Cardiac muscle cell (in vitro differentiated cells and primary cell): Measurements from ENCODE around the gene MANSC4. TPM values are rescaled to one million over a fixed set of nuclear protein-coding genes. Genes with fewer than 3 reads are reported as not detected.

Source experiments
- DNase-seq, 2 donors: peaks; one replicate each; pipeline versions ENCODE4 v3.0.0 to v3.0.0-alpha.2; 2010 to 2017; ENCODE audit warnings: low read depth in 1 of 2, low spot score in 1 of 2
- H3K27ac ChIP-seq: fragments of 200-600 bp; sonication (generic); 2 replicates; pipeline ENCODE4 v1.5.1; 2016
- H3K27me3 ChIP-seq: fragments of 200-600 bp; sonication (generic); 2 replicates; pipeline ENCODE4 v1.6.0; 2016; ENCODE audit warnings: control low read depth
- H3K36me3 ChIP-seq: fragments of 200-600 bp; sonication (generic); 2 replicates; pipeline ENCODE4 v1.5.1; 2016; ENCODE audit warnings: control low read depth
- H3K4me1 ChIP-seq: fragments of 200-600 bp; sonication (generic); 2 replicates; pipeline ENCODE4 v1.8.1; 2017; ENCODE audit warnings: low read depth, mild to moderate bottlenecking, mixed run types
- H3K4me3 ChIP-seq: fragments of 200-600 bp; sonication (generic); 2 replicates; pipeline ENCODE4 v1.5.1; 2016; ENCODE audit warnings: mild to moderate bottlenecking
- H3K9me3 ChIP-seq: fragments of 200-600 bp; sonication (generic); 2 replicates; pipeline ENCODE4 v1.5.1; 2017; ENCODE audit warnings: low read depth, mild to moderate bottlenecking, control low read depth
- polyA plus RNA-seq: library from polyadenylated mRNA; unstranded; fragments of >200 nt; fragmentation: Nextera tagmentation; extraction: Ambion mirVana; gene quantifications from 2 replicates; pipeline ENCODE4 v1.2.1, GENCODE V29; 2016
- total RNA-seq: library from RNA; depleted of rRNA; stranded (reverse); fragments of >200 nt; gene quantifications from 2 replicates; pipeline ENCODE4 v1.2.3, GENCODE V29; 2016
- TF ChIP-seq, protein P1 (sequence below): IDR thresholded peaks from 2 replicates; pipeline ENCODE4 v1.5.1; 2012; ENCODE audit warnings: low read depth, mild to moderate bottlenecking, low read length

Gene MANSC4
- total and polyA plus RNA-seq, 2 experiments from 2014 or later = not detected

DNA sequence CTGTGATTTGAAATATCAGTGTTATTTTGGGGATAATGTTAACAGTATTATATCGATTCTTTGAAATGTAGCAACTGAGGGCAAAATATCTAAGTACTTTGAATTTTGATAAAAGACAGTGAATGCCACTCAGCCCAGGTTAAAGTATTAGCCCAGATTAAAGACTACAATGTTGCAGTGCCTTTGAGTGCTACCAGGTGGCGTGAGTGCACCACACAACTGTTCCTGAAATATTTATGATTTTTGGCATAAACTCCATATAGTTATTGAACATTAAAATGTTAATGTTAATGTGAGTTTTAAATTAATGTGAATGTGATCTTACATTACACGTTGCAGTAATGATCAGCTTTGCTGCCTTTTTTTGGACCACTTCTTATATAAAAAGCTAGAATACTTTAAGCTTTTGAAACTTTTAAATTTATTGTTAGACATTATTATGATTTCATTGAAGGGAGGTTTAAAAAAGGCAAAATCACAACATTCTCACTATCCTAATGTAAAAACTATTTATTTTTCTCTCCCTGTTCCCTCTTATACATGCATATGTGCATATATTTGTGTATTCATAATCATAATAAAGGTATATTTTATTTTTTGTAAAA, 46.9 kb downstream of the MANSC4 start:
- Histone ChIP-seq H3K27ac (no peak overlapping the region), H3K9me3 (no peaks in the 10 kb centered on the region), H3K4me1 (no peaks in the 10 kb centered on the region), H3K36me3 (peaks cover 43% of the 10 kb centered on the region), H3K27me3 (no peaks in the 10 kb centered on the region), H3K4me3 (no peak overlapping the region)
- TF ChIP-seq, protein P1, sequence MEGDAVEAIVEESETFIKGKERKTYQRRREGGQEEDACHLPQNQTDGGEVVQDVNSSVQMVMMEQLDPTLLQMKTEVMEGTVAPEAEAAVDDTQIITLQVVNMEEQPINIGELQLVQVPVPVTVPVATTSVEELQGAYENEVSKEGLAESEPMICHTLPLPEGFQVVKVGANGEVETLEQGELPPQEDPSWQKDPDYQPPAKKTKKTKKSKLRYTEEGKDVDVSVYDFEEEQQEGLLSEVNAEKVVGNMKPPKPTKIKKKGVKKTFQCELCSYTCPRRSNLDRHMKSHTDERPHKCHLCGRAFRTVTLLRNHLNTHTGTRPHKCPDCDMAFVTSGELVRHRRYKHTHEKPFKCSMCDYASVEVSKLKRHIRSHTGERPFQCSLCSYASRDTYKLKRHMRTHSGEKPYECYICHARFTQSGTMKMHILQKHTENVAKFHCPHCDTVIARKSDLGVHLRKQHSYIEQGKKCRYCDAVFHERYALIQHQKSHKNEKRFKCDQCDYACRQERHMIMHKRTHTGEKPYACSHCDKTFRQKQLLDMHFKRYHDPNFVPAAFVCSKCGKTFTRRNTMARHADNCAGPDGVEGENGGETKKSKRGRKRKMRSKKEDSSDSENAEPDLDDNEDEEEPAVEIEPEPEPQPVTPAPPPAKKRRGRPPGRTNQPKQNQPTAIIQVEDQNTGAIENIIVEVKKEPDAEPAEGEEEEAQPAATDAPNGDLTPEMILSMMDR = peak; percentile 87
- peak; percentile 48 to 57 for DNase-seq

DNA sequence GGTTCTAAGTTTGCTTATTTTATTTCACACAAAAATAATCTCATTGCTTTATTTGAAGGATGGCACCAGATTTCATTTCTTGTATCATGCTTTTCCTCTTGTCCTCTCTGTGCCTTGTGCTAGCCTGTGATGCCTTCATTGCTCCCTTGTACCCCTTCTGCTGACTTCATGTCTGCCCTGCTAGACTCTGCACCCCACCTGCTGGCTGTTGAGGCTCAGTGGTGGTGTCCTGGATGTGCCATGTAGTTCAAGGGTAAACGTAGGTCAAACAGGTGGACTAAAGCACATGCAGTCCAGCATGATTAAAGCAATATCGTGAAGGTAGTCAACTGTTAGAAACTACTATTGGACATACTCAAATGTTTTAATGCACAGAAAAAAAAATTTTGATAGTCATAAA, 47.8 kb downstream of the MANSC4 start:
- DNase-seq = peak in 1 of 2 donors; percentile 2
- Histone ChIP-seq H3K27ac (no peak overlapping the region), H3K4me3 (no peak overlapping the region), H3K9me3 (no peaks in the 10 kb centered on the region), H3K27me3 (no peaks in the 10 kb centered on the region), H3K4me1 (no peaks in the 10 kb centered on the region), H3K36me3 (peaks cover 35% of the 10 kb centered on the region)
- TF ChIP-seq, protein P1 = peak; percentile 20

DNA sequence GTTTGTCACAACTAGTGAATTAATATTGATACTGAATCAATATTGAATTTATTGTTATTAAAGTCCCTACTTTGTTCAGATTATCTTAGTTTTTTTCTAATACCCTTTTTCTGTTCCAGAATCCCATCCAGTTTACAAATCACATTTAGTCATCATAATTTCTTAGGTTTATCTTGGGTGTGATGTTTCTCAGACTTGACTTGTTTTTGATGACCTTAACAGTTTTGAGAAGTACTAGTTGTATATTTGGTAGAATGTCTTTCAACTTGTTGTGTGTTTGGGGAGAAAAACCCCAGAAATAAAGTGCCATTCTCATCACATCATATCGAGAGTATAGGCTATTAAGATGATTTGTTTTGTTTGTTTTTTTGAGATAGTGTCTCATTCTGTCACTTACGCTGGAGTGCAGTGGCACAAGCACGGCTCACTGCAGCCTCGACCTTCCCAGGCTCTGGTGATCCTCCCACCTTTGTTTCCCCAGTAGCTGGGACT, 49.9 kb downstream of the MANSC4 start:
- Histone ChIP-seq H3K9me3 (no peaks in the 10 kb centered on the region), H3K4me3 (no peak overlapping the region), H3K4me1 (no peaks in the 10 kb centered on the region), H3K27me3 (no peaks in the 10 kb centered on the region), H3K27ac (no peak overlapping the region), H3K36me3 (peaks cover 26% of the 10 kb centered on the region)
- TF ChIP-seq, protein P1 = no peak
- no peak for DNase-seq

DNA sequence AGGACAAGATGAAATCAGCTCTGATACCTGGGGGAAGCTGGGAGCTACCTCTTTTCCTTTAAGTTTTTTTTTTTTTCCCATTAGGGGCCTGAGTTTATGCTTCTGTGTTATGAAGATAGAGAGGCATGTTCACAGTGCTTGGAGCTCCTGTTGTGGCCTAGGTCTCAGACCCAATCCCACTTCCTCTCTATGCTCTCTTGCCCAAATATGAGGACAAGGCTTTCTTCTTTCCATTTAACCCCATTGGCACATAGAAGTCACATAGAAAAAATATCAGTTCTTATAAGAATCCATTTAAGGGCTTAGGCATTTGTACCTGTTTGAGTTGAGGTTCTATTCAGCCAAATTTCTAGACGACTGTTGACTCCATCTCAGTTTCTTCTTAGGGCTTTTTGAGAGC, 56.8 kb downstream of the MANSC4 start:
- DNase-seq = no peak
- no peaks in the 10 kb centered on the region for H3K4me1 ChIP-seq
- H3K36me3 ChIP-seq = peaks cover 42% of the 10 kb centered on the region
- H3K9me3 ChIP-seq = no peaks in the 10 kb centered on the region
- no peaks in the 10 kb centered on the region for H3K27me3 ChIP-seq
- no peak overlapping the region for H3K4me3 ChIP-seq
- TF ChIP-seq, protein P1 = no peak
- no peak overlapping the region for H3K27ac ChIP-seq

Other genes starting within 250 kb of the MANSC4 start
- 0.35 and 0.57 TPM in 2 replicates for gene REP15, start 83.8 kb downstream of the MANSC4 start, total RNA-seq
- not detected in 2 replicates for gene REP15, start 83.8 kb downstream of the MANSC4 start, polyA plus RNA-seq
- gene MRPS35, start 69.4 kb downstream of the MANSC4 start, total RNA-seq = 32.0 and 34.4 TPM in 2 replicates
- 63.6 and 73.0 TPM in 2 replicates for gene MRPS35, start 69.4 kb downstream of the MANSC4 start, polyA plus RNA-seq
- gene KLHL42, start within 50 bp of the MANSC4 start, total RNA-seq = 27.4 and 42.2 TPM in 2 replicates
- gene KLHL42, start within 50 bp of the MANSC4 start, polyA plus RNA-seq = 25.7 and 26.5 TPM in 2 replicates
- not detected in 2 replicates for gene PTHLH, start 192.5 kb upstream of the MANSC4 start, total RNA-seq
- gene PTHLH, start 192.5 kb upstream of the MANSC4 start, polyA plus RNA-seq = 0.20 TPM in 1 of 2 replicates, not detected in the other